ENCODE data around the gene FLII.

FLII gene

DNA sequence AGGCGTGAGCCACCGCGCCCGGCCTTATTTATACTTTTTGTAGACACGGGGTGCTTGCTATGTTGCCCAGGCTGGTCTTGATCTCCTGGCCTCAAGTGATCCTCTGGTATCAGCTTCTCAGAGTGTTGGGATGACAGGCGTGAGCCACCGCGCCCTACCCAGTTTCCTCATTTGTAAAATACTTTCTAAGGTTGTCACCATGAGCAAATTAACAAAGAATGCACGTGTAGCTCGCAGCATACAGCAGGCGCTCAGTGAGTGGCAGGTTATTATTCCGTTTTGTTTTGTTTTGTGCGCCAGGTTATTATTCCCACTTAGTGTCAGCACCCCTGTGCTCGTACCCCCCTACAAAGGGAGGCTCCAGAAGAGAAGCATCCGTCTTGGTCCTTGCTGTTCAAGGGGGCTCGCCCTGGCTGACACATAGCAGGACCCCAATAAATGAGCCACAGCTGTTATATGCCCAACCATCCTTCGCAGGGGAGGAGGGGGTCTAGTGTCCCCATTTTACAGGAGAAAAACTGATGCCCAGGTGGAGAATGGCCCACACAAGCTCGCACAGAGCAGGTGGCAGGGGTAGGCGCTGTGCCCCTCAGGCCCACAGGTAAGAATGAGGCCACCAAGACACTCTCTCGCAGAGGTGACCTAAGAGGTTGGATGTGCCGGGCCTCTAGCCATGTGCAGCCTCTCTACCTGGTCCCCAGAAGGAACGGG, 1.2 kb upstream of the FLII start:
- DNase-seq: no peak

DNA sequence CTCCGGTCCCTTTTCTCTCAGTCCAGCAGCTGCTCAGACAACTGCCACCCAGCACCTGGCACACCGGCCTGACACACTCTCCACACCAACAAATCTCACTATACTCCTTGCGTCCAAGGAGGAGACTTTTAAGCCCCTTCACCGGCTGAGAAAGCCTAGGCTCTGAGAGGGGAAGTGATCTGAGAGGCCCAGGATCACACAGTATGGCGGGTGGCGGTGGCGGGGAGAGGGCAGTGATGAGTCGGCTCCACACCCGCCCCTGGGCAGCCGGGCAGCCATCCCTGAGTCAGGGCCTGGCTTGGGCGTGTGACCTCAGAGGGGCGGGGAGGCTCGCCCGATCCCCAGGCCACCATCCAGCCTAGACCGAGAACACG, 569 bp downstream of the FLII start:
- DNase-seq: peak; percentile 69

DNA sequence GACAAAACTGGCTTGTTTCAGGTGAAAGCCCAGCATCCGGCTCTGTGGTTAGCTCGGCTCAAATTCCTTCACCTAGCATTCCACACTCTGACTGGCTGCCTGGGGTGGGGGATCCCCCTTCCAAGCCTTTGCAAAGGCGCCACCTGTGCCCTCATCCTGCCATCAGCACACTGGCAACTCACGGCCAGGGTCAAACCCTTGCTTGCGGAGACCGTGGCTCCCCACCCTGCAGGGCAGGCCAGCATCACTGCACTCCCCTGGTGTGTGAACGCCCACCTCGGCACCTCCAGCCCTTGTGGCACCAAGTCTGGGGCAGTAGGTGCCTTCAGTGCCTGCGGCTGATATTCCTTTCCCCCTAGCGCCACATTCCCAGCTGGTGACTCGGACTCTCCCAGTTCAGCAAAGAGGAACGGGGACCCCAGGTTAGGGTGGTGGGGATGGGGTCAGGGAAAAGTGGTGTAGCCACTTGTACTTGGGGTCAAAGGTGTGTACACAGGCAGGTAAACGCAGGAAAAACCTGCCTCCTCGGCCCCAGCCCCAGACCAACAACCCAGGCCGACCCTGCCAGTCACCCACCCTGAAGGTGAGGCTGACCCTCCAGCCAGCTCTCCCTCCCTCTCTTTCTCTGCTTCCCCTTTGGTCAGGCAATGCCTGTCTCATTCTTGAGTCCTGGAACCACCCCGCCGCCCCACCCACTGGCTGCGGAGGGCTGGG, 1.1 kb downstream of the FLII start:
- peak; percentile 56 for DNase-seq

DNA sequence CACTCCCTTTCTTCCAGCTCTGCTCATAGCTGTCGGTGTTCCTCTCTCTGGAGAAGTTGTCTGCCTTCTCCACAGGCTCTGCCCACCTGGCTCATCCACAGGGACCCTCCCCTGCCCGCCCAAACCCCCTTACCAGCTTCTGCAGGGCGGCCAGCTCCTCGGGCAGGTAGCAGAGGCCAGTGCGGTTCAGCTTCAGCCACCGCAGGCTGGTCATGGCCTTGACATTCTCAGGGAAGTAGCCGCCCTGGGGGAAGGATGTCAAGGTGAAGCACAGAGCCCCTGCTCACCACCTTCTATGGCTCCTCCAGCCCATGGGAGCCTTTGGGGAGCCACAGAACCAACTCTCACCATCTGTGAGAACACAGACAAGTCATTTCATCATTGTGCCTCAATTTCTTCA, 1.8 kb downstream of the FLII start:
- no peak for DNase-seq

DNA sequence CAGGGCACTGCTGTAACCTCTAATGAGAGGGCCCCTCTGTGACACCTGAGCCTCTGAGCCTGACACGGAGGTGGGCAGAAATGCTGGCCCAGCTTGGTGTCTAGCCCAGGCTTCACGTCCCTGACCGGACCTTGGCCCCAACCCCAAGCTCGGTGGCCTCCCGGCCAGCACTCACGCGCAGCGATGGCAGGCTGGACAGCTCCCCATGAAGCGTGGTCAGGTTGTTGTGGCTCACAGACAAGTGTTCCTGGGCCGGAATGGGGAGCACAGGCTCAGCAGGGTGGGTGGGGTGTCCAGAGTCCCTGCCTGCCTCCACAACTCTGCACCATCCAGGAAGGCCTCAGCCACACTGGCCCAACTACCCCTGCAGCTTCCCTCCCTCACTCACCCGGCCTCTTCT, 2.2 kb downstream of the FLII start:
- no peak for DNase-seq

DNA sequence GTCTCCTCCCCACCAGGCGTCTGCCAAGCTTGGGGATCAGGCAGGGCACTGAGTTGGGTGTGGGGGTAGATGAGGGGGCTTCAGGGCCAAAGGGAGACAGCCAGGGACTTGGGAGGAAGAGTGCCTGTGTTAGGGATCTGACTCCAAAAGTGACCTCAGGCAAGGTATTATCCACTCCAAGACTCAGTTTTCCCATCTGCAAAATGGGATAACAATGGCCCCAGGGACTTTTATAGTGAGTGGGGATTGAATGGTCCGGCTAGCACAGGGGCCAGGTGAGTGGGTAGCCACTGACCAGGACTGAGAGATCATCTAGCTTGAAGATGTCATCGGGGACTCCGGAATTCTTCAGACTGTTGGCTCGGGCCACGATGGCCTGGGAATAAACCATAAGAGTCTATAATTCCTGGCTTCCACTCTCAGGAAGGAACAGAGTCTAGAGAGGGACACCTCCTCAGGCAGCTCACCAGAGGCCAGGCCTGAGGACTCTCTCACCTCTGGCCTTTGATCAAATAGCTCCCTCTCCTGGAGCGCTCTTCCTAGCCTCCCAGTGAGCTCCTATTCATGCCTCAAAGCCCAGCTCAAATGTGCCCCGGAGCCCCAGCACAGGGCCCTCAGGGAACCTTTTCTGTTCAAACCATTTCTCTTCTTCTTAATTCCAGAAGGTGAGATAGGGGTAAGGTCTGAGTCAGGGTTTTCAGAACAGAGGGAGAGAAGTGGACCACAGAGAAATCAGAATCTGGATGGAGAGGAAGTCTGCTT, 3.5 kb downstream of the FLII start:
- DNase-seq: no peak

DNA sequence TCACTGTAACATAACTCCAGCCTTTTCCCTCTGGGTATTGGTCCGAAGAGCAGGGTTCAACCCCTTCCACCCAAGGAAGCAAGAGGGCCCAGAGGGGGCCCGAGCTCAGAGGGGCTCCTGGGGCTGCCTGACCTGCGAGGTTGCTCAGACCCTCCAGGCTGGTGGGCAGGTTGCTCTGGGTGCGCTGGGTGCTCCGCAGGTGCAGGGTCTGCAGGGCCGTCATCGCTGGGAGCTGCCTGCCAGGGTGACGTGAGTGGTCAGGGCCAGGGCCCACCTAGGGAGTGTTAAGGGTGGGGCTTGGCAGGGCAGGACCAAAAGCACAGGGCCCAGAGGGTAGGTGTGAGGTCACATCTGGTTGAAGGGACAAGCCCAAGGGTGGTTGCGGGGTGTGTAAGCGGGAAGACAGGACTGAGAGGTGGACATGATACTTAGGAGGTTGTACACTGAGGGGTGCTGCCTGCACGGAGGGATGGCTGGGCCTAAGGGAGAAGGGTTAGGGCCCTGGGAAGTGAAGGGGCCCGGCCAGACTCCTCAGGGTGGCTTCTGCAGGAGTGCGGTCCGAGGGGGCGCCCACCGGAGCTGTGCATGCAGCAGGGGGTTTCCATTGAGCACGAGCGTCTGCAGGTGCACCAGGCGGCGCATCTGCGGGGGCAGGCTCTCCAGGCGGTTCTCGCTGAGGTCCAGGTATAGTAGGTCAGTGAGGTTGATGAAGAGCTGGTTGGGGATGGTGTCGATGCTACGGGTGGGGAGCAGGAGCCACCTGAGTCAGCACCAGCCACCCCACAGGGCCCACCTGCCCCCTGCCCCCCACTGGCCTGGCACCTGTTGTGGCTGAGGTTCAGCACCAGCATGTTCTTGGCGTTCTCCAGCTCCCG, 4.4 kb downstream of the FLII start:
- no peak for DNase-seq

DNA sequence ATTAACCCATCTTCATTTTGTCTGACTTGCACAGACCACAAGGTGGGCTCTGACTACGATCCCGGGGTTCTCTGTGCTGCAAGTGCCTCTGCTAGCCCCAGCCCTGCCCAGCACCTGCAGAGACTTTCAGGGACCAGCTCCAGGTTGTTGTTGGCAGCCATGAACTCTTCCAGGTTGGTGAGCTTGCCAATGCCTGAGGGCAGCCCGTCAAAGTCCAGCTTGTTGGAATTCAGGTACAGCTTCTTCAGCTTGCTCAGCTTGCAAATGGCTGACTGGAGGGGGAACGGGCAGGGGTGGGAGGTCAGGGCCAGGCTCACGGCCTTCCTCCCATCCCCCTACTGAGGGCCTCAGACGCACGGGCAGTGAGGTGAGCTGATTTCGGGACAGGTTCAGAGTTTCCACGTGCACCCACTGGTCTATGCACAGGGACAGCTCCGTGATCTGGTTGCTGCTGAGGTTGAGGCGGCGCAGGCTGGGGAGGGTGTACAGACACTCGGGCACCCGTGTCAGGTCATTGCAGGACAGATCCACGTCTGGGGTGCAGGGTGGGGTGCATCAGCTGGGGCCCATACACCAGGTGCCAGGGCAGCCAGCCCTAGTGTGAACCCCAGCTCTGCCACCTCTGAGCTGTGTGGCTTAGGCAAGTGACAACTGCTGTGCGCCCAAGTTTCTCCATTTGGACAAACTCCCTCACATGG, 5.2 kb downstream of the FLII start:
- no peak for DNase-seq

DNA sequence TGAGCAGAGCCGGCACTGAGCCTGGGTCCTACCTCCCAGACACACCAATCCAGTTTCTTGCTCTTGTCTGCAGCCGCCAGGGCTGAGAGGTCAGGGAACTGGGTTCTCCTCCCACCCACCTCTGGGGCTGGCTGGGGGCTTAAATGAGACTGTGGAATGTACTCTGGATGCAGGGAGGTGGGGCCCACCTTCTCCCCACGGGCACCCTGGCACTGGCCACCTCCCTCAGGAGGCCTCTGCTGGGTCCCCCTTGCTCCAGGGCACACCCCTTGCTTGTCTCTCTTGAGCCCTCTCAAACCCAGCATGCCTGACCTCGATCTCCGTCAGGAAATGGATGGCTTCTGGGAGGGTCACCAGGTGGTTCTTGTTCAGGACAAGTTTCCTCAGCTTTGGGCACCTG, 6.4 kb downstream of the FLII start:
- DNase-seq: no peak

DNA sequence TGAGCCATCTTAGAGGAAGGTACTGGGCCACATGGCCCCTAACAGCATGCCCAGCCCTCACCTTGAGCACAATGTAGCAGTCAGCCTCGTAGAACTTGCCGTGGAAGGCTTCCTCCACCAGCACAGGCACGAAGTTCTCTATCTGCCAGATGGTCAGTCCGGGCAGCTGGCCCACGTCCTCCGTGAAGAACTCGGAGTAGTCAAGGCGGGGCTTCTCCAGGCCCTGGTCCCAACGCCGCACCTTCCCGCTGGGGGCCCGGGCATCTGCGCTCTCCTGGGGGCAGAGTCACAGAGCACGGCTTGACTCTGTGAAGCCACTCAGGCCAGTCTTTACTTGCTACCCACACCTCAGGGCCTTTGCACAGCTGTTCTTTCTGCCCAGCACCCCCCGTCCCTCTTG, 7.3 kb downstream of the FLII start:
- DNase-seq: no peak

DNA sequence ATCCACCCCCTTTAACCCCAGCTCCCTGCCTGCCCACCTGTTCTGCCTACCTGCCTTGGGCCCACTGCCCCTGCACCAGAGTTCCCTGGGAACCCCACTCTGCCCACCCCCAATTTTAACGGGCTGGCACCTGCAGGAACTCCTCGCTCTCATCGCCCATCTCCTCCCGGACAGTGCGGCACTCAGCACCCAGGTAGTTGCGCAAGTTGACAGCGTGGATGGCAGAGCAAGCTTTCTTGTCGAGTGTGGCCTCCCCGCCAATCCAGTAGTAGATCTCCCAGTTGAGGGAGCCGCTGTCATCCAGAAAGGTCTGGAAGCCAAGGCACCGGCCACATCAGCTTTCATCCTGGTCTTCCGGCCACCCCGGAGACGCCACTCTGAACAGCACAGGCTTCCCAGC, 7.8 kb downstream of the FLII start:
- no peak for DNase-seq

DNA sequence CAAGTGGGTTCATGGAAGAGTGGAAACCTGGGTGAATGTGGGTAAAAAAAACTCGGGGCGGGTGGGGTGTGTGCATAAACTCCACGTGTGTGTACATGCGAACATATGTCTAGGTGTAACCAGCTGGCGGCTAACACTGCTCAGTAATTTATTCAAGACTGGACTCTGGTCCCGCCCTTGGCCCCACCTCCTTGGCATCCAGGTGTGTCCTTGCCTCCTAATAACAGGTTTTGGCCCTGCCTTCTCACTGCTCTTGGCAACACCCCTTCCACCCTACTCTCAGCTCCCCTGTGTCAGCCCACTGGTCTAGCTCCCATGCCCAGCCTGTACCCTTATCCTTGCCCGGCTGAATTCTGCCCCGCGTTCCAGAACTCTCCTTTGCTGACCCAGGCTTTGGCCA, 8.3 kb downstream of the FLII start:
- DNase-seq: no peak

DNA sequence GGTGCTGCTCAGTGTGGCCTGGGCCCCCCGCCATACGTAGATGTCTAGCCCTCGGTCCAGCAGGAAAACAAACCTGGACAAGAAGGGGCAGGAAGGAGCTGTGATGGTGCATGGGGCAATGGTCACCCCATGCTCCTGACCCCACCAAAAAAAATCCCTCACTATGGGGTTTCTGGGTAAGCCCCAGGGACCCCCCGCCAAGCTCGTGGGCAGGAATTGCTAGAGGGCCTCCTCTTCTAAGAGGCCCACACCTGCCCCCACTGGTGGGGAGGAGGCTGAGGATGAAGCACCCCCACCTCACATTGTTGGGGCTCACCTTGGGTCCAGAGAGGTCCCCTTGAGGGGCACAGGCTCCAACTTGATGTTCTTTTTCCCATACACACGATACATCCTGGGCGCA, 9.7 kb downstream of the FLII start:
- no peak for DNase-seq

DNA sequence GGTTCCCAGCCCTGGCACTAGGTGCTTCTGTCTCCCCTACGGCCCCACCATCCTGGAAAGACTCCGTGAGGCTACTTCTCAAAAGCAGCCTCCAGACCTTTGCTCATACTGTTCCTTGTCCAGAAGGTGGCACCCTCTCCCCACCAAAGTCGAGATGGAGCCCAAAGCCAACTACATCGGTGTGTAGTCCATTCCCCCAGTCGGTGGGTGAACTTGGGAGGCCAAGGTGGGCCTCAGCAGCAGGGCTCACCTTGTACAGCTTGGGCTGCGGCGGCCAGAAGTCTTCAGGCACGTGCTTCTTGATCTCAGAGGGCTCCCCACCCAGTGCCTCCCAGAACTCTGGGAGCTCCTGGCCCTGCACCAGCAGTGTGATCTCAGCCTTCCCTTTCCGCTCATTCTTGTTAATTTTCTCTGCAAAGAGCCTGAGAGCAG, 10.2 kb downstream of the FLII start:
- DNase-seq: peak; percentile 72

DNA sequence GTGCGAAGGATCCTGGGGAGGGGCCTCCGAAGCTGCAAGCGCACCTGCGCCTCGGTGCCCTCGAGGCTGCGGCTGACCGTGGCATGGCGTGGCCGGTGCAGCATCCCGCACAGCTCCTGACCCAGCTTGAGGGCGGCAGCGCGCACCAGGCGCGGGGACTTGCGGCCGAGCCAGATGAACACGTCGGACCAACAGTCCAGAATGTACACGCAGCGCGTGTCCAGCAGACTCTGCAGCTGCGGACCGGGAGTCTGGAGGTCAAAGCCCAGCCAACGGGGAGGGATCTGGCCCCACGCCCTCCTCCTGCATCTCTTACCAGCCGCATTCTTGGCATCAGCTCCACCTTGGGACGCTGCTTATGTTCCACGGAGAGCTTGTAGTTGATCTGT, 10.9 kb downstream of the FLII start:
- DNase-seq: no peak

DNA sequence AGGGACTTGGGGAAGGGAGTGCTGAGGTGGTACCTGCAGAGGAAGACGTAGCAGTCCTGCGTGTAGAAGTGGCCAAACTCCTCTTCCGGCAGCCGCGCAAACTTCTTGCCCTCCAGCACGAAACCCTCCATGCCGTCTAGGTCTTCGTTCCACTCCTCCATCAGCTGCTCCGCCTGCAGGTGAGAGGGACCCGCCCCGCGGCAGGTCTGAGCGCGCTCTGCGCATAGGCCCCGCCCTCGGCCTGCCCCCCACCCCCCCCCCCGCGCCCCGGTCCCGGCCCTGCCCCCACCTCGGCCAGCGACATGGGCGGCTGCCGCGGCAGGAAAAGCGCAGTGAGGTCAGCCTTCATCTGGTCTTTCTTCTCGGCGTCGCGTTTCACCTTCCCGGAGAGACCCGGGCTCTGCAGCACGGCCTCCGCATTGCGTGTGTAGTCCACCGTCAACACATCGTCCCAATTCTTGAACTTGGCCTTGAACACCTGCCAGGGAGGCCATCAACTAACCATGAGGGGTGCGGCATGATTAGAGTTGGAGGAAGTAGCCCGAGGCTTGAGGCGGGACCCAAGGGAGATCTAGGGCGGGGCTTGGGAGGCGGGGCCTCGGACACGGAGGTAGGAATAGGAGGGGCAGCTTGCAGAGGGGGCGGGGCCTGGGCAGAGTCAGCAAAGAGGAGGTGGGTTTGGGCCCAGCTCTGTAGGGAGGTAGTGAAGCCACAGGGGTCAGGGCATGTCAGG, 11.5 kb downstream of the FLII start:
- peak; percentile 75 for DNase-seq

DNA sequence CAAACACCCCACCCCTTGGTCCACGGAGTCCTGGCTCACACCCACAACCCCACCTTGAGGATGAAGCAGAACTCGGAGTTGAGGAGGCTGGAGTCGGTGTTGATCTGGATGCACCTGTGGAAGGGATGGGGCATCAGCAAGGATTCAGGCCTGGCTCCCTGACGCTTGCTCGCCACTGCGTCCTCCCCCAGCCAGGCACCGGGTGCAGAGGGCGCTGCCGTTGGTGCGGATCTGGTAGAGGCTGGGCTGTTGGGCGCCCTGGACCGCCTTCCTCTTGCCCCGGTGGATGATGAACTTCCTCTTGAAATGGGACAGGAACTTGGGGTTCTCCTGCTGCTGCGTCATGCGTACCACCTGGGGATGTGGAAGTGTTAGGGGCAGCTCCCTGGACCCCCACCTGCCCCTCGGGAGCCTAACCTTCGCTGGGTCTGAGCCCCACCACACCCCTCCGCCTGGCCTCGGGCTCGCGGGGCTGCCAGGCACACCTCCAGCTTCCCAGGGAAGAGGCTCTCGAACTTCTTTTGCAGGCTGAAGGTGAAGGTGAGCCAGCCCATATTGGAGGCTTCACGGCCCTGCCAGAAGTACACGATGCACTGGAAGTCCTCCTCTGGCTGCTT, 12.3 kb downstream of the FLII start:
- no peak for DNase-seq

DNA sequence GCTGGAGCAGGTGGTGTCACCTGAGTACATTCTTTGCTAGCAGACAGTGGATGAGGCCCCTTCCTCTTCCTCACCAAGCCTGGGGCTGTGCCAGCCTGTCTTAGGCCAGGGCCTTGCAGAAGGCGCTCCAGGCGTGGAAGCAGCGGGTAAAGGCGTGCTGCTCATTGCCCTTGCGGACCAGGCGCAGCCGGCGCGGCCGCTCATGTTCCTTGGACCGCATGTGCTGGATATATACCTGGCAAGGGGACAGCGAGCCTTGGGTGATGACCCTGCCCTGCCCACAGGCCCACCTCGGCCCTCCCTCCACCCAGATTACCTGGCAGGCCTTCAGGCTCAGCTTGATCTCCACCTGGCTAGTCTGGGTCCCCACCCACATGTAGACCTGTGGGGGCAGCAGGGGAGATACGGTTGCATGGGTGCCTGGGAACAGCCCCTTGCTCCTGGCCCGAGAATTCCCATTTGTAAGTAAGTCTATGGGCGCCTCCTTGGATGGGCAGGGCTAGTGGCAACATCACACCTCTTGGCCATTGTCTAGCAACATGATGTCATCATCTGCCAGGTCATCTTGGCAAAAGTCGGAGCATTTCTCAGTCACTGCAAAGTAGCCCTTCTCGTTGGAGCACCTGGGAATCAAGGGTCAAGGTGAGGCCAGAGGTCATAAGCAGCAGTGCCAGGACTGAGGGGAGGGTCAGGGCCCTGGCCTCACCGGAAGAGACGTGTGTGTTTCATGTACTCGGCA, 13.3 kb downstream of the FLII start:
- DNase-seq: no peak

DNA sequence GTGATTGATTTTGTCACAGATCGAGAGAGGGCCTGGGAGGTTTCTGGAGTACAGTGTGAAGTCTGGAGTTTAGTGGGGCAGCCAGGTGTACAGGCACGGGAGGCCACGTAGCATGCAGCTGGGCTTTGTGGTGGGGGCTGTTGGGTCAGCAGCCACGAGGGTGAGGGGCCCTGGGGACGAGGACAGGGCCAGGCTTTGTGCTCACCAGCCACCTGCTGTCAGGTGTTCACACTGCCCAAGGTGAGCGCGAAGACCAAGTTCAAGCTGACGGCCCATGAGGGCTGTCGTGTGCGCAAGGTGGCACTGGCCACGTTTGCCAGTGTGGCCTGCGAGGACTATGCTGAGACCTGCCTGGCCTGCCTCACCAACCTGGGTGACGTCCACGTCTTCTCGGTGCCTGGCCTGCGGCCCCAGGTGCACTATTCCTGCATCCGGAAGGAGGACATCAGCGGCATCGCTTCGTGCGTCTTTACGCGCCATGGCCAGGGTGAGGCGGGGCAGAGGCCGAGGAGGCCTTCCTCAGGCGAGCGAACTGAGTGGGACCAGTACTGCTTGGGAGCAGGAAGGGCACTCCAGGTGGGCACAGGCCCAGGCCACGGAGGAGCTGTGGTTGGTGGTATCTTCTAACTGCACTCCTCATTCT, 17.2 kb downstream of the FLII start:
- no peak for DNase-seq

DNA sequence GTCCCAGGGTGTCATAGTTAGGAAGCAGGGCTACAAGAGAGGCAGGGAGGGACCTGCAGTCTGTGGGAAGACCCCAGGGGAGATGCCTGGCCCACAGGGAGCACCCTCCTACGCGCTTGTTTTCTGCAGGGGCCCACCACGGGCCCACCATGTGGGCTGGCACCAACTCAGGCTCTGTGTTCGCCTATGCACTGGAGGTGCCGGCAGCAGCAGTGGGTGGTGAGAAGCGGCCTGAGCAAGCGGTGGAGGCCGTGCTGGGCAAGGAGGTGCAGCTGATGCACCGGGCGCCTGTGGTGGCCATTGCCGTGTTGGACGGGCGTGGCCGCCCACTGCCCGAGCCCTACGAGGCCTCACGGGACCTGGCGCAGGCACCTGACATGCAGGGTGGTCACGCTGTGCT, 18.1 kb downstream of the FLII start:
- no peak for DNase-seq
